H9 (cell line): ENCODE results near the gene PTPN13. TPM values are rescaled to one million over a fixed set of nuclear protein-coding genes. Genes with fewer than 3 reads are reported as not detected.

ENCODE experiments used
- DNase-seq: peaks from one replicate; pipeline ENCODE4 v3.0.0-alpha.2; 2017
- H2AFZ ChIP-seq: one replicate; pipeline ENCODE4 v1.6.1; 2013; ENCODE audit warnings: mild to moderate bottlenecking, low read length, control low read depth, moderate library complexity
- H2AK5ac ChIP-seq: 2 replicates; pipeline ENCODE4 v1.6.1; 2013; ENCODE audit warnings: low read length, control low read depth, mixed read lengths; ENCODE audit not compliant: insufficient read length
- H2BK120ac ChIP-seq: one replicate; pipeline ENCODE4 v1.6.1; 2013; ENCODE audit warnings: low read depth, mild to moderate bottlenecking, low read length, control low read depth, inconsistent platforms; ENCODE audit not compliant: poor library complexity, severe bottlenecking
- H2BK12ac ChIP-seq: 2 replicates; pipeline ENCODE4 v1.6.1; 2013; ENCODE audit warnings: low read length, control low read depth, mixed read lengths, low read depth; ENCODE audit not compliant: insufficient read length
- H2BK15ac ChIP-seq: 2 replicates; pipeline ENCODE4 v1.6.1; 2013; ENCODE audit warnings: low read depth, low read length, control low read depth
- H2BK20ac ChIP-seq: one replicate; pipeline ENCODE4 v1.6.1; 2013; ENCODE audit warnings: low read depth, mild to moderate bottlenecking, low read length, control low read depth, inconsistent platforms; ENCODE audit not compliant: poor library complexity, severe bottlenecking
- H2BK5ac ChIP-seq: 2 replicates; pipeline ENCODE4 v1.6.1; 2013; ENCODE audit warnings: low read length, control low read depth, mixed read lengths; ENCODE audit not compliant: insufficient read length
- H3K14ac ChIP-seq: 2 replicates; pipeline ENCODE4 v1.6.1; 2013; ENCODE audit warnings: low read length, control low read depth; ENCODE audit not compliant: insufficient read depth
- H3K18ac ChIP-seq: 2 replicates; pipeline ENCODE4 v1.6.1; 2013; ENCODE audit warnings: low read depth, mild to moderate bottlenecking, mixed read lengths, low read length, control low read depth; ENCODE audit not compliant: insufficient read length
- H3K23ac ChIP-seq: 2 replicates; pipeline ENCODE4 v1.6.1; 2013; ENCODE audit warnings: low read length, control low read depth, mixed read lengths, low read depth; ENCODE audit not compliant: insufficient read length
- H3K23me2 ChIP-seq: 2 replicates; pipeline ENCODE4 v1.6.1; 2013; ENCODE audit warnings: low read depth, mild to moderate bottlenecking, mixed read lengths, low read length, control low read depth; ENCODE audit not compliant: insufficient read length, poor library complexity, severe bottlenecking
- H3K27ac ChIP-seq: 2 replicates; pipeline ENCODE4 v1.5.1; 2013; ENCODE audit warnings: low read length, control low read depth, mixed read lengths, low read depth; ENCODE audit not compliant: insufficient read length
- H3K27me3 ChIP-seq: 2 replicates; pipeline ENCODE4 v1.6.1; 2013; ENCODE audit warnings: low read length, control low read depth, inconsistent platforms; ENCODE audit not compliant: insufficient read depth
- H3K4ac ChIP-seq: 2 replicates; pipeline ENCODE4 v1.6.1; 2013; ENCODE audit warnings: low read depth, mild to moderate bottlenecking, control low read depth, inconsistent platforms, low read length, moderate library complexity
- H3K4me1 ChIP-seq: 2 replicates; pipeline ENCODE4 v1.6.1; 2013; ENCODE audit warnings: low read length, control low read depth, inconsistent platforms; ENCODE audit not compliant: insufficient read depth
- H3K4me2 ChIP-seq: 2 replicates; pipeline ENCODE4 v1.6.1; 2013; ENCODE audit warnings: low read length, control low read depth, mixed read lengths; ENCODE audit not compliant: insufficient read length, insufficient read depth
- H3K56ac ChIP-seq: 2 replicates; pipeline ENCODE4 v1.6.1; 2013; ENCODE audit warnings: low read depth, mild to moderate bottlenecking, mixed read lengths, low read length, control low read depth; ENCODE audit not compliant: insufficient read length
- H3K79me1 ChIP-seq: 2 replicates; pipeline ENCODE4 v1.6.1; 2013; ENCODE audit warnings: low read depth, mild to moderate bottlenecking, moderate library complexity, low read length, control low read depth, inconsistent platforms; ENCODE audit not compliant: insufficient read depth, poor library complexity, severe bottlenecking
- H3K79me2 ChIP-seq: 2 replicates; pipeline ENCODE4 v1.6.1; 2013; ENCODE audit warnings: low read length, control low read depth, inconsistent platforms; ENCODE audit not compliant: insufficient read depth
- H3K9ac ChIP-seq: 2 replicates; pipeline ENCODE4 v1.6.1; 2013; ENCODE audit warnings: low read length, control low read depth, mixed read lengths; ENCODE audit not compliant: insufficient read length; ENCODE audit errors: extremely low read depth
- H3K9me3 ChIP-seq: one replicate; pipeline ENCODE4 v1.6.1; 2013; ENCODE audit warnings: low read depth, low read length, inconsistent platforms; ENCODE audit not compliant: control insufficient read depth
- H3T11ph ChIP-seq: one replicate; pipeline ENCODE4 v1.6.1; 2013; ENCODE audit warnings: mild to moderate bottlenecking, low read length, control low read depth, inconsistent platforms
- H4K20me1 ChIP-seq: one replicate; pipeline ENCODE4 v1.6.1; 2013; ENCODE audit not compliant: control insufficient read depth, insufficient read length, insufficient read depth
- H4K5ac ChIP-seq: 2 replicates; pipeline ENCODE4 v1.6.1; 2013; ENCODE audit warnings: low read depth, mild to moderate bottlenecking, mixed read lengths, low read length, control low read depth; ENCODE audit not compliant: insufficient read length
- H4K8ac ChIP-seq: replicated peaks from 2 replicates; pipeline ENCODE4 v1.6.1; 2013; ENCODE audit warnings: low read length, control low read depth, mixed read lengths, low read depth; ENCODE audit not compliant: insufficient read length
- H4K91ac ChIP-seq: 2 replicates; pipeline ENCODE4 v1.6.1; 2013; ENCODE audit warnings: low read depth, mild to moderate bottlenecking, moderate library complexity, mixed read lengths, low read length, control low read depth; ENCODE audit not compliant: insufficient read length
- H3K27ac Mint-ChIP-seq, 3 experiments: 2 replicates in 2 of 3; 3 replicates in 1 of 3; pipeline ENCODE4 v1.8.0; 2020 to 2021; ENCODE audit warnings: mixed read lengths in 3 of 3, mild to moderate bottlenecking in 1 of 3, moderate library complexity in 1 of 3
- H3K27me3 Mint-ChIP-seq: 2 replicates; pipeline ENCODE4 v1.8.0; 2021; ENCODE audit warnings: low read depth, mild to moderate bottlenecking, moderate library complexity, mixed read lengths
- H3K36me3 Mint-ChIP-seq, 3 experiments: 2 replicates in 2 of 3; 3 replicates in 1 of 3; pipeline ENCODE4 v1.8.0; 2020 to 2021; ENCODE audit warnings: low read depth in 3 of 3, mixed read lengths in 3 of 3; ENCODE audit not compliant: insufficient read depth in 1 of 3
- H3K4me1 Mint-ChIP-seq, 2 experiments: 2 replicates each; pipeline ENCODE4 v1.8.0; 2020; ENCODE audit warnings: mixed read lengths in 2 of 2
- H3K4me3 Mint-ChIP-seq, 2 experiments: 2 replicates in 1 of 2; 3 replicates in 1 of 2; pipeline ENCODE4 v1.8.0; 2020 to 2021; ENCODE audit warnings: mild to moderate bottlenecking in 2 of 2, mixed read lengths in 2 of 2, moderate library complexity in 1 of 2
- H3K9me3 Mint-ChIP-seq, 2 experiments: 2 replicates in 1 of 2; 3 replicates in 1 of 2; pipeline ENCODE4 v1.8.0; 2020; ENCODE audit warnings: mild to moderate bottlenecking in 2 of 2, mixed read lengths in 2 of 2, moderate library complexity in 1 of 2
- CTCF ChIP-seq: fragments of 200-600 bp; sonication (generic); conservative IDR thresholded peaks from 3 replicates; pipeline ENCODE4 v1.8.0; 2021; ENCODE audit warnings: antibody characterized with exemption, mild to moderate bottlenecking
- WGBS: extraction: QIAGEN DNeasy Blood & Tissue Kit; methylation state at CpG from one replicate; pipeline ENCODE4 v1.1.7; 2013; ENCODE audit warnings: missing lambda C conversion rate, low lambda C conversion rate, mixed read lengths; ENCODE audit not compliant: insufficient read length; ENCODE audit errors: extremely low coverage; 5-methylcytosine and 5-hydroxymethylcytosine counted together
- total RNA-seq: library from RNA; stranded (reverse); gene quantifications from 2 replicates; pipeline ENCODE4 v1.2.1, GENCODE V29; 2021

PTPN13 gene
- total RNA-seq, 1 experiment from 2014 or later, result 34.9 TPM

GRCh38 chr4:86816501-86817273 is 222.6 kb downstream of the PTPN13 start:
- Mint-ChIP-seq H3K27ac (peak overlapping the region in 1 of 3 experiments; percentile 37; a peak in 2 of 7 replicates), H3K4me1 (peaks cover 0 to 5% of the 10 kb centered on the region in 2 experiments; a peak in 2 of 4 replicates), H3K4me3 (no peak overlapping the region), H3K27me3 (no peaks in the 10 kb centered on the region), H3K36me3 (peaks cover 31 to 39% (median 33%) of the 10 kb centered on the region in 3 experiments), H3K9me3 (peaks cover 5 to 7% of the 10 kb centered on the region in 2 experiments; a peak in 2 of 5 replicates)
- H3K9ac ChIP-seq, result no peak overlapping the region
- no peaks in the 10 kb centered on the region for H3K23me2 ChIP-seq
- H3K9me3 ChIP-seq, result peaks cover 4% of the 10 kb centered on the region
- H2BK5ac ChIP-seq, result no peak overlapping the region
- H3K27ac ChIP-seq, result no peak overlapping the region
- H2AK5ac ChIP-seq, result no peak overlapping the region
- H3K23ac ChIP-seq, result no peak overlapping the region
- H2BK20ac ChIP-seq, result no peak overlapping the region
- H2BK15ac ChIP-seq, result no peak overlapping the region
- H2BK120ac ChIP-seq, result no peak overlapping the region
- H3K18ac ChIP-seq, result no peak overlapping the region
- no peak overlapping the region for H3K4ac ChIP-seq
- no peak overlapping the region for H3K56ac ChIP-seq
- no peak overlapping the region for H3K14ac ChIP-seq
- H3K4me2 ChIP-seq, result no peak overlapping the region
- H4K8ac ChIP-seq, result no peak overlapping the region
- DNase-seq, result no peak
- H3T11ph ChIP-seq, result no peak overlapping the region
- H4K5ac ChIP-seq, result no peak overlapping the region
- H3K79me1 ChIP-seq, result no peaks in the 10 kb centered on the region
- WGBS, result no CpG with 5 or more reads among the region's 9 CpGs
- no peak for TF ChIP-seq CTCF
- H2BK12ac ChIP-seq, result no peak overlapping the region
- no peaks in the 10 kb centered on the region for H3K4me1 ChIP-seq
- no peaks in the 10 kb centered on the region for H3K79me2 ChIP-seq
- H3K27me3 ChIP-seq, result no peaks in the 10 kb centered on the region
- no peaks in the 10 kb centered on the region for H4K20me1 ChIP-seq
- no peak overlapping the region for H2AFZ ChIP-seq
- H4K91ac ChIP-seq, result no peak overlapping the region
